NT2/D1 (cell line): ENCODE measurements around the gene PLA2G6.

Experiments used
- YY1 ChIP-seq: IDR thresholded peaks from 2 replicates; pipeline ENCODE4 v1.6.1; 2011; ENCODE audit not compliant: insufficient read length, insufficient read depth
- ZNF274 ChIP-seq: IDR thresholded peaks from 2 replicates; pipeline ENCODE4 v1.6.1; 2011; ENCODE audit warnings: mild to moderate bottlenecking, low read depth, low read length

DNA sequence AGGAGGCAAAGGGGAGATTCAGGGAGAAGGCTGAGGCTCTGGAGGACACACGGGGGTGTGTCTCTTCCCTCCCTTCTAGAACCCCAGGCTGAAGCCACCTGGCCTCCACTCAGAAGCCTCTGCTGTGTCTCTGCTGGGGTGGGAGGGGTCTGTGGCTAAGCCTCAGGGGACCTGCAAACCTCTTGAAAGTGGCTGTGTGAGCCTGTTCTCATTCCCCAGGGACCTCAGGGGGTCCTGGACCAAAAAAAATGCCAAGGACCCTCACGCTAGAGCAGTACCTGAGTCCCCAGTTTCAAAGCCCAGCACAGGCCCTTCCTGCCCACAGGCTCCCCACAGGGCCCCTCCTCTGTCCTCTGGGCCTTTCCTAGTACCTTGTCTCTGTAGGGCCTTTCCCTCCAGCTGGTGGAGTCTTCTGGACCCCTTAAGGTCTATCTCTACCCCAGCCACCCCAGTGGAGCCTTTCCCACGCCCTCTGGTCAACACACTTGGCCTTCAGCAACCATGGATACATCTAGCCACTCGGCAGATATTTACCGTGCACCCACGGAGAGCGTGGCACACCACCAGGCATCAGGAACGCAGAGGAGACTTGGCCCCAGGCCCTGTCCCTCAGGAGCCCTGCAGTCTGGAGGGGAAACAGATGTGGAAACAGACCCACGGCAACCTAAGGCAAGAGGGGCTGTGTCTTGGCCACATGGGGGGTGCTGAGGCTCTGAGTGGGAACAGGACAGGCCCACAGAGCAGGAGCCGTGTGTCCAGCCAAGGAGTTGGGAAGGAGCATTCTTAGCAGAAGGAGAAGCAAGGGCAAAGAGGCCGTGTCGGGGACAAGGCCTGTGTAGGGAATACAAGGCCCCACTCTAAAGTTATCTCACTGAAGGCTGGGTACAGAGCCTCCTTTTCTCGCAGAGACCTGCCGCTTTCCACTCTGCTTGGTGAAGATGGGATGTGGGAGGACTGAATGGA lies 18.5 kb downstream of the PLA2G6 start:
- TF ChIP-seq YY1 = no peak
- TF ChIP-seq ZNF274 = no peak
